Measurements from ENCODE around the gene C15orf39.

C15orf39 gene

DNA sequence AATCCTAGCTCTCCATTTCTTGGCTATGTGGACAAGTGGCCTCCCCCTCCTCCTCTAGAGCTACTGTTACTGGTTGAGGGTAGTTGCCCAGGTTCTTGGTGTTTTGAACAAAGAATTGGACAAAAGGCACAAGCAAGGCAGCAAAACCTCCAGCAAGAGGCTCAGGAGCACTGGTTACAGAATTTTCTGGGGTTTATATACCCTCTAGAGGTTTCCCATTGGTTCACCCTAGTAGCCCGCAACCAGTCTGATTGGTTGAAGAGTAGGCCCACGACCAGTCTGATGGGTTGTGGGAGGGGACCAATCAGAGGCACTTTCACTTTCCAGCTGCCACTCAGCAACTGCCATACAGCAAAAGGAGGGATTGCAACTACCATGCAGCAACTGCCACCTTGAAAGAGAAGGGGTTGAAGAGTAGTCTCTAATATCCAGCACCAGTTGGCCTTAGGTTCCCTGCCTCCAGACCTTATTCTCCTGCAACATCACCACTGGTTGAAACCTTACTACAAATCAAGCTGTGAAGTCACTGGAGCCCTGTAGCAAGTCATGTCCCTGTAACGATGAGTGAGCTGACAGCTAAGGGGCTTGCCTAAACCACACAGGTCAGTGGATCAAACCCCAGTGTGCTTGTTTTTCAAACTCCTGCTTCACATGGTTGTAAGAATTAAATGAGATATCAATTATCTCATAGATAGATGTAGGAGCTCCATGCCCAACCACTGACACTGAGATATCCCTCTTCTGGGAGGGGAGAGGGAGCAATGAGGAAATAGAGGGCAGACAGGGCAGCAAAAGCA lies 2.9 kb upstream of the C15orf39 start:
- DNase-seq = no peak

DNA sequence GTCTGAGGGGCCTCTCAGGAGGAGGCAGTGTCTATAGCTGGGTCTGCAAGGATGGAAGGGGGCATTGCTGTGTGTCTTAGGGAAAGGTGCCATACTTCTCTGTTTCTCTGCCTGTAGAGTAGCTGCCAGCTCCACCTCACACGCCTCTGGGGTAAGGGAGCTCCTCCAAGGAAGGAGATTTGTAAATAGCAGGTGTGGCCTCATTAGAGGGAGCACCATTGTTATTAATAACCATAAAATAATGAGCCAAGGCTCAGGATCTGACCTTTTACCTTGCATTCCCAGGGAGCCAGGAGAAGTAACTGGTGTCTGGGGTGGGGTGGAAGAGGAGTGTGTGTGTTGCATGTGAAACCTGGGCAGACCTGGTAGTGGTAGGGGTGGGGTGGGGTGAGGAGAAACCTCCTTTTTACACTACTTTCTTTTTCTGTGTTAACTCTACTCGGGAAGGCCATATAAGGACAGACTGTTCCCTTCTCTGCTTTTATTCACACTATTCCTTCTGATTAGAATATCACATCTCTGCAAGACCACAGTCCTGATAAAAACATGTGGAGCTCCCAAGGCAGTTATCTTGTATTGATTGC lies 2.2 kb upstream of the C15orf39 start:
- no peak for DNase-seq

DNA sequence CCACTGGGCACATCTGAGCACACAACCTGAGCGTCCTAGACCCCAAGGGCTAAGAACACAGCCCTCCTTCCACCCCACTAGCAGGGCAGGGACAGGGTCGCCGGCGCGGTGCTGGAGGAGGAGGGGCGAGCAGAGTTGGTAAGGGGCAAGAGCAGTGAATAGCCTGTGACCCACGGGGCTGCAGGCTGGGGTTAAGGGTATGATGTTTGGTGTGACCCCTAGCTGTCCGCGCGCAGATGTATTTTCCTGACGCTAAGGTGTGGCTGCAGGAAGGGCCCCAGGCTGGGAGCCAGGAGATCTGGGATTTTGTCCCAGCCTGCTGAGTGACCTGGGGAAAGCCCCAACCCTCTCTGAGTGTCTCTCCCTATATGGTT lies 1.3 kb upstream of the C15orf39 start:
- no peak for DNase-seq

DNA sequence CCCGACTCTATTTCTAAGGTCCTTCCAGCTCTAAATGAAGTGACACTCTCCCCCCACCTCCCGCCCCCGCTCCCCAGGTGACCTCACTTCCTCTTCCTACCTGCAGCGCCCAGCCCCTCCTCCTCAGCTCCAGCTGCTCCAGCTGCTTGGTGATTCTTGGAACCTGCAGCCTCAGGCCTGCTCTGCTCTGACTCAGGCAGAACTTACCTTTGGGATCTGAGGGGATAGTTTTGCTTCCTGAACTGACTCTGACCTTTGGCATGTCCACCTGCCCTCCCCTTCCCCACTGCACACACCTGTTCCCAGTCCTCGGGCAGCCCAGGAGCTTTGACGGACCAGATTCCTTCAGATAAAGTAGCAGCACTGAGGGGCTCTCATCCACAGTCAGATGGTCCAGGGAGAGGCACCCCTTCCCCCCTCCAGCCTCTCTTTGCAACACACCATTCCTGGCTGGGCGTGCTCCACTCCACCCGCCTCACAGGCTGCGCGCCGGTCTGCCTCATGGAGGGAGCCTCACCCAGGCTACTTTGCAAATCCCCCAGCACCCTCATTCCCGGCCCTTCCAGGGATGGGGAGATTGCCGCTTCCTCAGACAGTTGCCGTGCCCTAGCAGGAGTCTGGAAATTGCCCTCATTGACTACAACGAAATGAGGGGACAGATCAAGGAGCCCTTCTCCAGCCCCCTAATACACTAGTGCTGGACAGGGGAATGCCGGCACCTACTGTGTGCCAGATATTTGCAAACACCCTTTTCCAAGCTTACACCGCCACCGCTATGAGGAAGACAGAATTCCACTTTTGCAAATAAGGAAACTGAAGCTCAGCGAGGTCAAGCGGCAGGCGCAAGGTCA lies 692 bp upstream of the C15orf39 start:
- peak; percentile 71 for DNase-seq

DNA sequence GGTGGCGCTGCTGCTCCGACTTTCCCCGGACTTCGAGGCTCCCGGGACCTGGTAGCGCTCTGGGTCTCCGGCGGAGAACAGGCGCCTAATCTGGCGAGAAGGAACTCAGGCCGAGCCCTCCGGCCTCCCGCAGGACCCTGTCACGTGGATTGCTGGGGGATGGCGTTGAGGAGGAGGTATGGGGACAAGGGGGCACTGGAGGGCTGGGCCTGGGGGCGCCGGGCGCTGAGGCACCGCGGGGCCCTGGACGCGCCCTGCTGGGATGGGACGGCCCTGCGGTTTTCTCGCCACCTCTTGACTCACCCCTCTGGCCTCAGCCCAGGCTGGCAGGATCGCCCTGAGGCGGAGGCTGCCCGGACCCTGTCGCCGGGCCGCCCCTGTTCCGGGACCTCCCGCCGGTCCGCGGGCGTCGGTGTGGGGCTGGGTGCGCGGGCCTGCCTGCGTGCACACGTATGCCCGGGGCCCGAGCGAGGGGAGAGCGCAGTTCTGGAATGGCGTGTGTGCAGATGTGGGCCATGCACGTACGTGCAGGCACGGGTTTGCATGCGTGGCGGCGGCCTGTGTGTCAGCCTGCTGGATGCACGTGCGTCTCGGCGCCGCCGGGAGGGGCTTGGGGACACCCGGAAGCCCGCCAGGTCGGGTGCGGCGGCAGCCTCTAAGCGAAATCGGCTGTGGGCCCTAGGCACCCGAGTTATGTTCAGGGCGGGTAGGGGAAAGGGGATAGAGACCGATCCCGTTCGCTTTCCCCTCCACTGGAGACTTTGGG lies 752 bp downstream of the C15orf39 start:
- peak; percentile 57 for DNase-seq

DNA sequence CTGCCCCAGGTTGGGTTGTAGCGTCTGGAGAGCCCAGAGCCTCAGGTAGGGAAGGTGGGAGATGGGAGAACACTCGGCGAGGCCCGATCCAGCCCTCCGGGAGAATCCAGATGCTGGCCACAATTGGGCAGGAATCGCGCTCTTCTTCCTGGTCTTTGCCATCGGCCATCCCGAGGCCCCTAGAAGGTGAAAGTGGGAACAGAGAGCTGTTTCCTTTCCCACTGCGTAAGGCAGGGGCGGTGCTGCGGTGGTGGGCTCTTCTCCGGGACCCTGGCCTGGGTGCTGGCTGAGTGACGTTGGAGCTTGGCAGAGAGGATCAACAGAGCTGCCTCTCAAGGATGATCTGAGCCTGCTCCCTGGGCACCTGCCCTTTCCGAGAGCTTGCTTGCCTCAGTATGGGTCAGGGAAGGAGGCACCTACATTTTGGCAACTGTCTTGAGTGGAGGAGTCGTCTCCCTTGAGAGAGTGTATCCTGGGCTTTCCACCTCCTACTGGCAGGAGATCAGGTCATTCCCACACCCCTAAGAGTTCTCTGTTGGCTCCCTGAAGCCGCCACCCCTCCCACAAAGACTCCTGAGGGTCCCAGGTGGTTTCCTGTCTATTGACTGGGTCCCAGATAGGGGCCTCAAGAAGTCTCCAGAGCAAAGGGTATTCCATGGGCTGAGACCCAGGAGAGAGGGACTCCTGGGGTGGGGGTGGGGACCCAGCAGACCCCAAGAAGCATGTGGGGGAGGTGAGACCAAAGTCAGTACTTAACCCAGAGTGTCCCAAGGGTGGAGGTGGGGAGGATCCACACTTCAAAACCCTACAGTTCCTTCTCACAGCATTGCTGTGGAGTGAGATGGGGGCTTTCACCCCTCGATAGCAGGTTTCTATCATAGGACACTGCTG lies 1.6 kb downstream of the C15orf39 start:
- no peak for DNase-seq

DNA sequence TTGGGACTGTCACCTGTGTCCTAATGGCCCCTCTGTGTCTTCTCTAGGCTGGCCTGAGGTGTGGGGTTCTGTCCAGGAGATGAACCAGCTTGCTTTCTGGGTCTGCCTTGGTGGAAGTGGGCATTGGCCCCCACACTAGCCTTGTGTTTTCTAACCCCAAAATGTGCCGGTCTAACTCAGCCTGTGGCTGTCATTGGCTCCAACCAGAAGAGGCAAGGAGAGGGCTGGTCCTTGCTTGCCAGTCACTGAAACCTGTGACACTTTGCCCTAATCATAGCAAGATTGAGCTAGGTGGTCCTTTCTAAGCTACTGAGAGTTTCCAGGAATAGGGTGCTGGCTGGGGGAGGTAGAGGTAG lies 2.2 kb downstream of the C15orf39 start:
- DNase-seq = no peak

DNA sequence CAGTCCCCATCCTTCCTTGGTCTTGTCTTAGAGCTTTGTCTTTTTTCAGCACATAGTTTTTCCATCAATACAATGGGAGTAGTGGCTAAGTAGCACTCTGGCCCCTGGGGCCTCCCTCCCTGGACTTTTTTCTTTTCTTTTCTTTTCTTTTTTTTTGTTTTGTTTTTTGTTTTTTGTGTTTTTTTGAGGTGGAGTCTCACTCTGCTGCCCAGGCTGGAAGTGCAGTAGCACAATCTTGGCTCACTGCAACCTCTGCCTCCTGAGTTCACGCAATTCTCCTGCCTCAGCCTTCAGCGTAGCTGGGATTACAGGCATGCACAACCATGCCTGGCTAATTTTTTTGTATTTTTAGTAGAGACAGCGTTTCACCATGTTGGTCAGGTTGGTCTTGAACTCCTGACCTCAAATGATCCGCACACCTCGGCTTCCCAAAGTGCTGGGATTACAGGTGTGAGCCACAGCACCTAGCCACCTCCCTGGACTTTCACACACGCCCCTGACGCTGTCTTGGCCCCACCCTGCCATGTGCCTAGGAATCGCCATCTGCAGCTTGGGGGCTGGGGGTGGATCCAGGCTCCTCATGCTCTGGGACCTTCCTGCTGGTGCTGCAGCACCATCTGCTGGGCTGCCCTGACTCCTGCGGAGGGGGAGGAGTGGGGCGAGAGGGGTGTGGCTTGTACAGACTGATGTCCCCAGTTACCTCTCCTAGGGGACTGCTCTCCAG lies 2.8 kb downstream of the C15orf39 start:
- DNase-seq = peak; percentile 95

DNA sequence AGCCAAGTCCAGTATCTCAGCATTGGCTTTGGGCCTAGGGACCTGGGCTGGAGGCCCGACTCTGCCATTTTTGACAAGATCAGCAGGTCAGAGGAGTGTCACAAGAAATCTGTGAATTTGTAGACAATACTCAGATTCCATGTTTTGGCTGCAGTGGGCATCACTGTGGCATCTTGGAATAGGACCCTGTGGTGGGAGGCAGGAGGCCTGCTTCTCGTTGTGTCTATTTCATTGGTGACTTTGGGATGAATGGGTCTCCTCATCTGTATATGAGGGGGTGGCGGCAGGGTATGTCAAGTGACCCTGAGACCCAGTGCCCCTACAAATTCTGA lies 3.3 kb downstream of the C15orf39 start:
- DNase-seq = no peak

DNA sequence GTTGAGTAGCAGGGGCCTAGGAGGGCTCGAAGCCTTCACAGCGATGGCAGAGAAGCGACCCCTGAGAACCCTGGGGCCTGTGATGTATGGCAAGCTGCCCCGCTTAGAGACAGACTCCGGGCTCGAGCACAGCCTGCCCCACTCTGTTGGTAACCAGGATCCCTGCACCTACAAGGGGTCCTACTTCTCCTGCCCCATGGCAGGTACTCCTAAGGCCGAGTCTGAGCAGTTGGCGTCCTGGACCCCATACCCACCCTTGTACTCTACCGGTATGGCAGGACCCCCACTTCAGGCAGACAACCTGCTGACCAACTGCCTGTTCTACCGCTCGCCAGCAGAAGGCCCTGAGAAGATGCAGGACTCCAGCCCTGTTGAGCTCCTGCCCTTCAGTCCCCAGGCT lies 4.3 kb downstream of the C15orf39 start:
- DNase-seq = no peak

DNA sequence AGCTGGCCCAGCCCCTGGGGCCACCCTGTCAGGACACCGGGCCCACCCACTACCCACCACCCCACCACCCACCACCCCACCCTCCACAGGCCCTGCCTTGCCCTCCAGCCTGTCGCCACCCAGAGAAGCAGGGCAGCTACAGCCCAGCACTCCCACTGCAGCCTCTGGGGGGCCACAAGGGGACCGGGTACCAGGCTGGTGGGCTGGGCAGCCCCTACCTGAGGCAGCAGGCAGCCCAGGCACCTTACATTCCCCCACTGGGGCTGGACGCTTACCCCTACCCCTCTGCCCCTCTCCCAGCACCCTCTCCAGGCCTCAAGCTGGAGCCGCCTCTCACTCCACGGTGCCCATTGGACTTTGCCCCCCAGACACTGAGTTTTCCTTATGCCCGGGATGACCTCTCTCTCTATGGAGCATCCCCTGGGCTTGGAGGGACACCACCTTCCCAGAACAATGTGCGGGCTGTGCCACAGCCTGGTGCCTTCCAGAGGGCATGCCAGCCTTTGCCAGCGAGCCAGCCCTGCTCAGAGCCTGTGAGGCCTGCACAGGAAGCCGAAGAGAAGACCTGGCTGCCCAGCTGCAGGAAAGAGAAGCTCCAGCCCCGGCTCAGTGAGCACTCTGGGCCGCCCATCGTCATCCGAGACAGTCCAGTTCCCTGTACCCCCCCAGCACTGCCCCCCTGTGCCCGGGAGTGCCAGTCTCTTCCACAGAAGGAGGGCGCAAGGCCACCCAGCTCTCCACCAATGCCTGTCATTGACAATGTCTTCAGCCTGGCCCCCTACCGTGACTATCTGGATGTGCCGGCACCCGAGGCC lies 5.3 kb downstream of the C15orf39 start:
- DNase-seq = no peak

DNA sequence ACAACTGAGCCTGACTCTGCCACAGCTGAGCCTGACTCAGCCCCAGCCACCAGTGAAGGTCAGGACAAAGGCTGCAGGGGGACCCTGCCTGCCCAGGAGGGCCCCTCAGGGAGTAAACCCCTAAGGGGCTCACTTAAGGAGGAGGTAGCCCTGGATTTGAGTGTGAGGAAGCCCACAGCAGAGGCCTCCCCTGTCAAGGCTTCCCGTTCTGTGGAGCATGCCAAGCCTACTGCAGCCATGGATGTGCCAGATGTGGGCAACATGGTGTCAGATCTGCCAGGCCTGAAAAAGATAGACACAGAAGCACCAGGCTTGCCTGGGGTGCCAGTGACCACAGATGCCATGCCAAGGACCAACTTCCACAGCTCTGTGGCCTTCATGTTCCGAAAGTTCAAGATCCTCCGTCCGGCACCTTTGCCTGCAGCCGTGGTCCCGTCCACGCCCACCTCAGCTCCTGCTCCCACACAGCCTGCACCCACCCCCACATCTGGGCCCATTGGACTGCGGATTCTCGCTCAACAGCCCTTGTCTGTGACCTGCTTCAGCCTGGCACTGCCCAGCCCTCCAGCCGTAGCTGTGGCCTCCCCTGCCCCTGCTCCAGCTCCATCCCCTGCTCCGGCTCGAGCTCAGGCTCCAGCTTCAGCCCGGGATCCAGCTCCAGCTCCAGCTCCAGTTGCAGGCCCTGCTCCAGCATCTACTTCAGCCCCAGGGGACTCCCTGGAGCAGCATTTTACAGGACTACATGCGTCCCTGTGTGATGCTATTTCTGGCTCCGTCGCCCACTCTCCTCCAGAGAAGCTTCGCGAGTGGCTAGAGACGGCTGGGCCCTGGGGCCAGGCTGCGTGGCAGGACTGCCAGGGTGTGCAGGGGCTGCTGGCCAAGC lies 6.2 kb downstream of the C15orf39 start:
- no peak for DNase-seq

DNA sequence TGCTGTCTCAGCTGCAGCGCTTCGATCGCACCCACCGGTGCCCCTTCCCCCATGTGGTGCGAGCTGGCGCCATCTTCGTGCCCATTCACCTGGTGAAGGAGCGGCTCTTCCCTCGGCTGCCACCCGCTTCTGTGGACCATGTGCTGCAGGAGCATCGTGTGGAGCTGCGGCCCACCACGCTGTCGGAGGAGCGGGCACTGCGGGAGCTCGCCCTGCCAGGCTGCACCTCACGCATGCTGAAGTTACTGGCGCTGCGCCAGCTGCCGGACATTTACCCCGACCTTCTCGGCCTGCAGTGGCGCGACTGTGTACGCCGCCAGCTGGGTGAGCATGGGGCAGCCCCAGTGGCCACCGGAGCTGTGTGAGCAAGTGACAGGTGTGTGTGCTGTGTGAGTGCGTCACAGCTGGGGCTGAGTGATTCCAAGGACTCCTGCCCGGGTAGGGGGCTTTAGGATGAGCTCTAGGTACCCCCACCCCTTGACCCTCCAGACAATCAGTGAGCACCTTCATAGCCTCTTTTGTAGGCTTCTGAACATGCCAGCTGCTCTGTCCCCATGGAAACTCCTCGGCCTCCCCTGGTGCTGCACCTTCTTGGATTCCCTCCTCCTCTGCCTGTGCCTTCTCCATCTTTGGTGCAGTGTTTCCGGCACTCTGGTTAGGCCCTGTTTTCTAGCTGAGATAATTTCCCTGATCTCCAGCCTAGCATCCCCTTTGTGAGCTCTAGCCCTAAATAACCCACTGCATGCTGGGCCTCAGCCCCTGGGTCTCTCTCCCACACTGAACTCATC lies 7.0 kb downstream of the C15orf39 start:
- DNase-seq = no peak

DNA sequence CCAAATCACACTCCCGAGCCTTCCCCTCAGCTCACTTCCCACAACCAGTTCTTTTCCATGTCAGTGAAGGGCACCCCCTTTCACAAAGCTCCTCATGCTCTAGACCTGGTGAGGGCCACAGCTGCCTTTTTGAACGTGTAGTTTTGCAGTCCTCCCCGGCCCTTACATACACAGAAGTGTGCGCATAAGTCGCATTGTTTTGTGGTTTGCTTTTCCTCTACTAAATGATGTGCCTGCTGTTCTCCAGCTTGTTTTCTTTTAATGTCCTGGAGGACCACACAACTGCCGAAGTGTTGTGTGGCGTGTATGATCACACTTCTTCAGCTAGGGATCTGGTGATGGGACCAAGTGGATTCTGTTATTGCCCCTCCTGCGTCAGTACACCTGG lies 7.6 kb downstream of the C15orf39 start:
- DNase-seq = no peak

DNA sequence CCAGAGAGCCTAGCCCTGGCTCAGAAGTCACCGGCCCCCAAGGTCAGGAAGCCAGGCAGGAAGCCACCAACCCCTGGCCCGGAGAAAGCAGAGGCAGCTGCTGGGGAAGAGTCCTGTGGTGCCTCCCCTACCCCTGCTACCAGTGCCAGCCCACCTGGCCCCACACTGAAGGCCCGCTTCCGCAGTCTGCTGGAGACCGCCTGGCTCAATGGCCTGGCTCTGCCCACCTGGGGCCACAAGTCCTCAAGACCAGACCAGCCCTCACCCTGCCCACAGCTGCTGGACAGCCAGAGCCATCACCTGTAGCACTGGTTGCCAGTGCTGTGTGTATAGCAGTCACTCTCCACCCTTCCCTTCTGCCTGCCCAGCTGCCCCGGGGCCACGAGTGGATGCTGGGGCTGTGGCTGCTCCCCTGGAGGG lies 9.1 kb downstream of the C15orf39 start:
- DNase-seq = no peak

DNA sequence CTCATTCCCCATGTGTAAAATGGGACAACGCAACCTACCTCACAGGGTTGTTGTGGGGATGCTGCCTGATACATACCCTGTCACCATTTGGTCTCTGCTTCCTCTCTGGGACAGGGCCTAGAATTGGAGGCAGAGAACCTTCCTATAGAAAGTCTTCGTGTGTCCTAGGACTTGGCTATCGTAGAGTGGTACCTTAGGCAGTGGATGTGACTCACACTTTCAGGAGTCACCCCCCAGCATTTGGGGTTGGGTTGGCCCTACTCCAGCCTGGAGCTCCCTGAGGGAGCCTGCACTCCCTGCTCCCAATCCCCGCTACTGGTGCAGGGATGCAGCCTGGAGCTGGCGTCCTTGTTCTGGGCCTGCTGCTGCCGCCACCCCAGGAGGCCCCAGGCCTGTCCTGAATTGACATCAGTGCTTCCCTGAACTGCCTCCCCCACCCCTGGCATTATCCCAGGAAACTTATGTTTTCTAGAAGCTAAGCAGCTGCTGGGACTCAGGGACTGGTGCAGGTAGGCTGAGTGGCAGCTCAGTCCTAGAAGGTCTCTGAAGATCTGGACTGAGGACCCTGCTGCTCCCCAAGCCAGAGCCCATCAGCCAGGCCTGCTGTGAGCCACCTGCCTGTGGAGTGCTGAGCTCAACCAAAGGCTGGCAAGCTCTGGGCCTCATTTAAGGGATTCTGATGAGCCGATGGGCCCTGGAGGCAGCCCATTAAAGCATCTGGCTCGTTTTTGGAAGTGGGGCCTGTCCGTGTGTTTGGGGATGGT lies 9.9 kb downstream of the C15orf39 start:
- DNase-seq = no peak

DNA sequence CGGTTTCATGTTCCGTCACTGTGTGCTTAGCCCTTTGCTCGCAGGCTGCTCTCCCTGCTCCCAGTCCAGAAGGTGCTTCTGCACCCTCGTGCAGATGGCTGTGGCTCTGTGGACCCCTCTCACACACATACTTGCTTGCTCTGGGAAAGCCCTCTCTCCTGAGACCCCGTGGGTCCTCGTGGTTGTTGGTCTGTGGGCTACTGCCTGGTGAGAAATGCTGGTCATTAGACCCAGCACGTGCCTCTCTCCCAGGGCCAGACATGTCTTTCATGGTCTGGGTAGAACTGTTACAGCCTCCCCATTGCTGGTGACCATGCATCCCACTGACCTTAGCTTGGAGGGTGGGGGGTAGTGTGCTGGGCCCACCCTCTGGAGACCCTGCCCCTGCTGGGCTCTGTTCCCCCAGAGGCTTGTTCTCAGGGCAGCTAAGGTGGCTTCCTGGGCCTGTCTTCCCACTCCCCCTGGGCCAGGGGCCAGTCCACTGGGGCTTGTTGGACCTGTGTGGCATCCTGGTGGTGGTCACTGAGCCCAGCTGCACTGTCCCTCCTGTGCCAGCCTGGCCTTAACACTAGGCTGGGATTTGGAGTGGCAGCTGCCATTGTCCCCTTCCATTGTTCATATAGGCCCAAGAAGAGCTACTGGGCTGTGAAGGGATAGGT lies 10.6 kb downstream of the C15orf39 start:
- DNase-seq = no peak
